Skin of body (tissue), 2 donors: ENCODE measurements around the gene HEXD. TPM values are rescaled to one million over a fixed set of nuclear protein-coding genes. Genes with fewer than 3 reads are reported as not detected.
"Not testable (repeated sequence)": the region's sequence is repeated elsewhere in the genome, so short reads cannot be mapped to it uniquely, and the experiment has no call there.

Source experiments
- DNase-seq: peaks from one replicate; lab custom pipeline; 2025; lab: John Stamatoyannopoulos, UW
- total RNA-seq: library from RNA; depleted of rRNA; stranded (reverse); fragments of >200 nt; gene quantifications from one replicate; pipeline ENCODE4 v1.2.3, GENCODE V29; 2014

Gene HEXD
- total RNA-seq, 1 donor from 2014 or later = 14.8 TPM

GRCh38 chr17:82382220-82382932 is 35.8 kb upstream of the HEXD start:
- DNase-seq = not testable (repeated sequence)

GRCh38 chr17:82382933-82383255 is 35.3 kb upstream of the HEXD start:
- DNase-seq = no peak

GRCh38 chr17:82383411-82383810 is 34.7 kb upstream of the HEXD start:
- no peak for DNase-seq

GRCh38 chr17:82384051-82384729 is 34.0 kb upstream of the HEXD start:
- no peak for DNase-seq

- DNase-seq = no peak
Measured at GRCh38 chr17:82384730-82385481, 33.2 kb upstream of the HEXD start.

GRCh38 chr17:82385559-82386254 is 32.4 kb upstream of the HEXD start:
- no peak for DNase-seq

GRCh38 chr17:82386255-82386831 is 31.8 kb upstream of the HEXD start:
- DNase-seq = no peak

GRCh38 chr17:82386881-82387704 is 31.1 kb upstream of the HEXD start:
- no peak for DNase-seq

GRCh38 chr17:82387705-82388106 is 30.4 kb upstream of the HEXD start:
- DNase-seq = no peak

GRCh38 chr17:82388223-82388921 is 29.8 kb upstream of the HEXD start:
- no peak for DNase-seq

GRCh38 chr17:82388922-82389283 is 29.2 kb upstream of the HEXD start:
- no peak for DNase-seq

GRCh38 chr17:82389379-82389778 is 28.8 kb upstream of the HEXD start:
- DNase-seq = no peak

GRCh38 chr17:82390015-82390859 is 27.9 kb upstream of the HEXD start:
- DNase-seq = no peak

- DNase-seq = no peak
Measured at GRCh38 chr17:82390860-82391435, 27.2 kb upstream of the HEXD start.

- DNase-seq = no peak
Measured at GRCh38 chr17:82391496-82392066, 26.6 kb upstream of the HEXD start.

GRCh38 chr17:82392209-82392920 is 25.8 kb upstream of the HEXD start:
- no peak for DNase-seq

GRCh38 chr17:82392941-82393340 is 25.2 kb upstream of the HEXD start:
- no peak for DNase-seq

- no peak for DNase-seq
Measured at GRCh38 chr17:82394278-82394677, 23.9 kb upstream of the HEXD start.
